Kidney epithelial cell (primary cell): Measurements from ENCODE around the gene B3GNT8. TPM values are rescaled to one million over a fixed set of nuclear protein-coding genes. Genes with fewer than 3 reads are reported as not detected.
"Not testable (repeated sequence)": the region's sequence is repeated elsewhere in the genome, so short reads cannot be mapped to it uniquely, and the experiment has no call there.

ENCODE experiments used
- DNase-seq: peaks from one replicate; pipeline ENCODE4 v3.0.0-alpha.2; 2010; ENCODE audit warnings: low read depth
- H3K27me3 ChIP-seq: 2 replicates; pipeline ENCODE4 v1.6.0; 2011; ENCODE audit warnings: low read length; ENCODE audit not compliant: control insufficient read depth, insufficient read depth
- H3K36me3 ChIP-seq: 2 replicates; pipeline ENCODE4 v1.5.1; 2011; ENCODE audit warnings: low read length; ENCODE audit not compliant: control insufficient read depth, insufficient read depth
- H3K4me3 ChIP-seq: 2 replicates; pipeline ENCODE4 v1.5.1; 2011; ENCODE audit warnings: low read depth, mild to moderate bottlenecking, control low read depth, low read length
- CTCF ChIP-seq: IDR thresholded peaks from 2 replicates; pipeline ENCODE4 v1.5.1; 2011; ENCODE audit warnings: mild to moderate bottlenecking, moderate library complexity, low read length, control low read depth, inconsistent platforms; ENCODE audit not compliant: insufficient read depth, poor library complexity, severe bottlenecking
- total RNA-seq: library from RNA; depleted of rRNA; stranded (reverse); fragments of >200 nt; gene quantifications from 2 replicates; pipeline ENCODE4 v1.2.3, GENCODE V29; 2015

The B3GNT8 gene
- total RNA-seq, 1 donor from 2014 or later = 1.2 TPM

- Histone ChIP-seq H3K27me3 (no peaks in the 10 kb centered on the region), H3K4me3 (no peak overlapping the region), H3K36me3 (peaks cover 1% of the 10 kb centered on the region)
- no peak for TF ChIP-seq CTCF
- DNase-seq = no peak
Observed at GRCh38 chr19:41395355-41395754, 31.8 kb downstream of the B3GNT8 start.

DNA sequence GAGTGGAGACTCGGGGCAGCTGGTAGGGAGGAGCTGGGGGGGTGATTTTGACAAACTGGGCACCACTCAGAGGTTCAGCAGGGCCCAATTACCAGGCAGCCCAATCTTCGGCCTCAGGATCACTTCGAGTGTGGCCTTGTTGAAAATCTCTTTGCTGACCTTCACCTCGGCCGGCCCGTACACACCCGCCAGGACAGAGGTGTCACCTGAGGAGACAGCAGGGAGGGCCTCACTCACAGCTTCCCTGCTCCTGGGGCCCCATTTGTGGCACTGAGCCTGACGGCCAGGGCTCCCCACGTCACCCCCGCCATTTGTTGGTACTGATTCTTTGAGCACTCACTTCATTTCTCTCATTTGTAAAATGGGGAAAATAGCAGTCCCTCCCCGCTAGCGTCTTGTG lies 34.4 kb downstream of the B3GNT8 start:
- no peaks in the 10 kb centered on the region for H3K27me3 ChIP-seq
- no peak for DNase-seq
- peaks cover 1% of the 10 kb centered on the region for H3K36me3 ChIP-seq
- H3K4me3 ChIP-seq = no peak overlapping the region
- no peak for TF ChIP-seq CTCF

- H3K4me3 ChIP-seq = no peak overlapping the region
- H3K36me3 ChIP-seq = peaks cover 1% of the 10 kb centered on the region
- DNase-seq = no peak
- no peaks in the 10 kb centered on the region for H3K27me3 ChIP-seq
- no peak for TF ChIP-seq CTCF
Observed at GRCh38 chr19:41391618-41392017, 35.6 kb downstream of the B3GNT8 start.

DNA sequence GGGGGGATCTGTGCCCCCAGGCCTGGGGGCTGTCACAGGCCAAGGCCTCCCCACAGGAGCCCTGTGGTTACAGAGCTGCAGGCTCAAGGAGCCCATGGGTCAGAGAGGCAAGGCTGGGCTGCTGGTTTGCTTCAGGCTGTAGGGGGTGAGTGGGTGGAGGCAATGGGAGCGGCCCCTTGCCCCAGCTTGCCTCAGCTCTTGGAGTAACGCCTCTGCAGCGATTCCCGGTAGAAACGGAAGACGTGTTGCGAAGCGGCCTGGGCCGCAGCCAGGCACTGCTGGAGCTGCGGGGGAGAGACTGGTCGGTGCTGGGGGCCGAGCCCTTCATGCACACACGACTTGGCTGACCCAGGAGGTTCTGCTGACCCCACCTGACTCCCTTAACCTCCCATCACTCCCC lies 40.7 kb downstream of the B3GNT8 start:
- no peaks in the 10 kb centered on the region for H3K27me3 ChIP-seq
- peaks cover 1% of the 10 kb centered on the region for H3K36me3 ChIP-seq
- DNase-seq = no peak
- no peak overlapping the region for H3K4me3 ChIP-seq
- TF ChIP-seq CTCF = no peak

DNA sequence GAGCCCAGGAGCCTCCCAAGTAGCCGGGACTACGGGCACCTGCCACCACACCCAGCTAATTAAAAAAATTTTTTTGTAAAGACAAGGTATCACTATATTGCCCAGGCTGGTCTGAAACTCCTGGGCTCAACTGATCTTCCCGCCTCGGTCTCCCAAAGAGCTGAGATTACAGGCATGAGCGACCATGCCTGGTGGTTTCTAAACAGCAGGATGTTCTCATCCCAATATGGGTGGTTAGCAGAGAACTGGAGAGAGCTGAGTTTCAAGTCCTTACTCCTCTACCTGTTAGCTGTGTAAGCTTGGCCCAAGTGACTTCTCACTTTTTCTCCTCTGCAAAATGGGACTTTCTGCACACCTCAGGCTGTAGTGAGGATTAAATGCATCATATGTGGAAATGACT lies 42.8 kb downstream of the B3GNT8 start:
- no peak for DNase-seq
- Histone ChIP-seq H3K27me3 (no peaks in the 10 kb centered on the region), H3K4me3 (no peak overlapping the region), H3K36me3 (no peaks in the 10 kb centered on the region)
- no peak for TF ChIP-seq CTCF

DNA sequence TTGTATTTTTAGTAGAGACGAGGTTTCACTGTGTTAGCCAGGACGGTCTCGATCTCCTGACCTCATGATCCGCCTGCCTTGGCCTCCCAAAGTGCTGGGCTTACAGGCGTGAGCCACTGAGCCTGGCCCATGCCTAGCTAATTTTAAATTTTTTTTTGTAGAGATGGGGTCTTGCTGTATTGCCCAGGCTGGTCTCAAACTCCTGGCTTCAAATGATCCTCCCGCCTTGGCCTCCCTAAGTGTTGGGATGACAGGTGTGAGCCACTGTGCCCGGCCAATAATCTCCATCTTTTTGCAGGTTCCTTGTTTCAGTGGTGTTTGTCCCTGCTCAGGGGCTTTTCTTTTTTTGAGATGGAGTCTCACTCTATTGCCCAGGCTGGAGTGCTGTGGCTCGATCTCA lies 45.6 kb downstream of the B3GNT8 start:
- not testable (repeated sequence) for H3K36me3 ChIP-seq, H3K27me3 ChIP-seq, DNase-seq, H3K4me3 ChIP-seq
